GM12878 (cell line): ENCODE measurements around the gene NDUFB7. TPM values are rescaled to one million over a fixed set of nuclear protein-coding genes. Genes with fewer than 3 reads are reported as not detected.

Source experiments
- ASH2L ChIP-seq: fragments of 300-600, 200-600 bp; sonication (generic); IDR thresholded peaks from 2 replicates; pipeline ENCODE4 v1.6.1; 2017; ENCODE audit warnings: low read depth, mild to moderate bottlenecking, borderline replicate concordance
- BCL11A ChIP-seq: IDR thresholded peaks from 2 replicates; pipeline ENCODE4 v1.6.1; 2011; ENCODE audit warnings: low read depth, low read length
- CBFB ChIP-seq: IDR thresholded peaks from 2 replicates; pipeline ENCODE4 v1.6.1; 2016; ENCODE audit warnings: antibody characterized with exemption, low read depth
- CBX3 ChIP-seq: fragments of 200-600 bp; sonication (generic); IDR thresholded peaks from 2 replicates; pipeline ENCODE4 v1.6.1; 2016; ENCODE audit warnings: low read depth, borderline replicate concordance
- CREB1 ChIP-seq: IDR thresholded peaks from 2 replicates; pipeline ENCODE4 v1.6.1; 2012; ENCODE audit warnings: low read depth, mild to moderate bottlenecking, inconsistent platforms
- ESRRA ChIP-seq: IDR thresholded peaks from 2 replicates; pipeline ENCODE4 v1.6.1; 2012; ENCODE audit warnings: mild to moderate bottlenecking, low read length, improper control_type of control experiment
- IKZF1 ChIP-seq: fragments of 450-650 bp; conservative IDR thresholded peaks from 2 replicates; pipeline ENCODE4 v1.6.1; 2017; ENCODE audit warnings: antibody characterized with exemption, mild to moderate bottlenecking
- KDM1A ChIP-seq: fragments of 200-600 bp; sonication (generic); IDR thresholded peaks from 2 replicates; pipeline ENCODE4 v1.6.1; 2016; ENCODE audit warnings: borderline replicate concordance
- KLF5 ChIP-seq: fragments of 450-650 bp; IDR thresholded peaks from 2 replicates; pipeline ENCODE4 v1.6.1; 2014; ENCODE audit warnings: mild to moderate bottlenecking; ENCODE audit not compliant: partially characterized antibody
- MYB ChIP-seq: fragments of 150-350 bp; IDR thresholded peaks from 2 replicates; pipeline ENCODE4 v1.6.1; 2014; ENCODE audit warnings: mild to moderate bottlenecking, low read depth, low read length, borderline replicate concordance
- MYC ChIP-seq: IDR thresholded peaks from 2 replicates; pipeline ENCODE4 v1.6.1; 2011; ENCODE audit warnings: mild to moderate bottlenecking, low read length, moderate library complexity, inconsistent platforms; ENCODE audit not compliant: insufficient read depth, insufficient replicate concordance, insufficient read length, severe bottlenecking
- NBN ChIP-seq: fragments of 450-650 bp; IDR thresholded peaks from 2 replicates; pipeline ENCODE4 v1.6.1; 2016
- NR2C2 ChIP-seq: IDR thresholded peaks from 2 replicates; pipeline ENCODE4 v1.6.1; 2011; ENCODE audit warnings: borderline replicate concordance, low read depth; ENCODE audit not compliant: control insufficient read depth, insufficient read length
- POLR2AphosphoS5 ChIP-seq: IDR thresholded peaks from 2 replicates; pipeline ENCODE4 v1.6.1; 2011; ENCODE audit warnings: mild to moderate bottlenecking, low read length, inconsistent platforms
- RAD51 ChIP-seq: fragments of 450-650 bp; IDR thresholded peaks from 2 replicates; pipeline ENCODE4 v1.6.1; 2016; ENCODE audit warnings: moderate library complexity, mild to moderate bottlenecking, inconsistent platforms
- RCOR1 ChIP-seq: conservative IDR thresholded peaks from 2 replicates; pipeline ENCODE4 v1.6.1; 2012; ENCODE audit warnings: low read depth, low read length, improper control_type of control experiment
- SIX5 ChIP-seq: IDR thresholded peaks from 2 replicates; pipeline ENCODE4 v1.6.1; 2011; ENCODE audit warnings: mild to moderate bottlenecking, low read depth, low read length, moderate library complexity; ENCODE audit not compliant: severe bottlenecking
- SP1 ChIP-seq: IDR thresholded peaks from one replicate; pipeline ENCODE4 v1.6.1; 2011; ENCODE audit warnings: low read depth, low read length
- STAT1 ChIP-seq: fragments of 450-650 bp; conservative IDR thresholded peaks from 2 replicates; pipeline ENCODE4 v1.6.1; 2014; ENCODE audit warnings: antibody characterized with exemption, mild to moderate bottlenecking
- SUPT20H ChIP-seq: IDR thresholded peaks from 2 replicates; pipeline ENCODE4 v1.6.1; 2011; ENCODE audit warnings: low read depth, mild to moderate bottlenecking, low read length, moderate library complexity, borderline replicate concordance; ENCODE audit not compliant: control insufficient read depth
- TAF1 ChIP-seq: IDR thresholded peaks from 2 replicates; pipeline ENCODE4 v1.6.1; 2011; ENCODE audit warnings: mild to moderate bottlenecking, low read depth, low read length, borderline replicate concordance
- TCF7 ChIP-seq: IDR thresholded peaks from 2 replicates; pipeline ENCODE4 v1.6.1; 2014; ENCODE audit warnings: antibody characterized with exemption, borderline replicate concordance
- ZNF217 ChIP-seq: fragments of 450-650 bp; IDR thresholded peaks from 2 replicates; pipeline ENCODE4 v1.6.1; 2017; ENCODE audit warnings: antibody characterized with exemption, mild to moderate bottlenecking
- polyA plus RNA-seq, 11 experiments: library from polyadenylated mRNA; depleted of rRNA in 4 of 11; unstranded in 6 of 11; stranded (reverse) in 5 of 11; fragments of >200 nt; fragmentation: Nextera tagmentation in 4 of 11; fragmentation: Illumina TruSeq in 1 of 11; extraction: Ambion mirVana in 4 of 11; extraction: Trizol in 1 of 11; gene quantifications; 1 replicate in 1 of 11; 2 replicates in 10 of 11; pipeline versions ENCODE4 v1.2.1 to v1.2.3, GENCODE V29; 2011 to 2016; ENCODE audit warnings: inconsistent platforms in 2 of 11, missing spikeins in 2 of 11, low read depth in 1 of 11
- total RNA-seq, 4 experiments: library from RNA; depleted of rRNA in 3 of 4; stranded (reverse); fragments of >200 nt in 3 of 4; fragmentation: Illumina TruSeq in 1 of 4; extraction: Trizol in 1 of 4; gene quantifications; 2 replicates each; pipeline versions ENCODE4 v1.2.1 to v1.2.3, GENCODE V29; 2013 to 2021
- TF ChIP-seq, protein P1 (sequence below): IDR thresholded peaks from 2 replicates; pipeline ENCODE4 v1.6.1; 2011; ENCODE audit warnings: low read depth, low read length, improper control_type of control experiment, borderline replicate concordance
- TF ChIP-seq, protein P2 (sequence below): IDR thresholded peaks from 2 replicates; pipeline ENCODE4 v1.6.1; 2012; ENCODE audit warnings: low read depth, low read length, improper control_type of control experiment
- TF ChIP-seq, protein P3 (sequence below): fragments of 450-650 bp; IDR thresholded peaks from 2 replicates; pipeline ENCODE4 v1.6.1; 2016; ENCODE audit warnings: mild to moderate bottlenecking
- TF ChIP-seq, protein P4 (sequence below): fragments of 450-650 bp; formaldehyde crosslinking; IDR thresholded peaks from 2 replicates; pipeline ENCODE4 v1.4.0; 2022; ENCODE audit warnings: mild to moderate bottlenecking, moderate library complexity

Gene NDUFB7
- total and polyA plus RNA-seq, 10 of the 15 experiments (the other 5 are each of a cell fraction or from before 2014, with no cell fraction given) = 14.6 to 480 (median 182) TPM

DNA sequence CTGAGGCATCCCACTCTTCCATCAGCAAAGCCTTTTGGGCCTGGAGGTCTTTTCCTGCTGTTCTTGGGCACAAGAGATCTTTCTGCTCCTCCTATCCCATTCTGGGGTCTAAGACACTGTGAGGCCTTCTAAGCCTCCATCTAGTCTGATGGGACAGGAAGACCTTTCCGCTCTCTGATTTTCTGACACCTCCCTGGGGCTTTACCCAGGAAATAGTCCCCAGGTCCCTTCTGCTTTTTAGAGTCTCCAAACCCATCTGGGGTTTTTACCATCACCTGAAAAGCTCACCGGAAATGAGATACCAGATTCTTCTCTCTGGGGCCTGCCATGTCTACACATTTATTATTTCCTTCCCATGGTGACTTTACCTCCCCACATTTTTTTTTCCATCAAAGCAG lies 32.1 kb upstream of the NDUFB7 start (continued):
- no peak for TF ChIP-seq MYB
- 0 out of 2 replicates have a peak, but pooled peaks have one; percentile 0 for TF ChIP-seq TAF1
- TF ChIP-seq SP1 = peak; percentile 32
- no peak for TF ChIP-seq KDM1A
- TF ChIP-seq RCOR1 = no peak; the same call in 1 of the 2 replicates
- TF ChIP-seq, protein P1, sequence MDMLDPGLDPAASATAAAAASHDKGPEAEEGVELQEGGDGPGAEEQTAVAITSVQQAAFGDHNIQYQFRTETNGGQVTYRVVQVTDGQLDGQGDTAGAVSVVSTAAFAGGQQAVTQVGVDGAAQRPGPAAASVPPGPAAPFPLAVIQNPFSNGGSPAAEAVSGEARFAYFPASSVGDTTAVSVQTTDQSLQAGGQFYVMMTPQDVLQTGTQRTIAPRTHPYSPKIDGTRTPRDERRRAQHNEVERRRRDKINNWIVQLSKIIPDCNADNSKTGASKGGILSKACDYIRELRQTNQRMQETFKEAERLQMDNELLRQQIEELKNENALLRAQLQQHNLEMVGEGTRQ = no peak
- no peak for TF ChIP-seq TCF7
- no peak for TF ChIP-seq CBX3
- no peak for TF ChIP-seq ZNF217
- TF ChIP-seq NR2C2 = no peak
- TF ChIP-seq CREB1 = peak; percentile 18; the same call in 1 of the 2 replicates
- TF ChIP-seq IKZF1 = peak; percentile 71
- TF ChIP-seq NBN = peak; percentile 60; the same call in 1 of the 2 replicates
- no peak for TF ChIP-seq SUPT20H
- peak; percentile 65; the same call in 1 of the 2 replicates for TF ChIP-seq CBFB
- no peak for TF ChIP-seq ESRRA
- TF ChIP-seq, protein P2, sequence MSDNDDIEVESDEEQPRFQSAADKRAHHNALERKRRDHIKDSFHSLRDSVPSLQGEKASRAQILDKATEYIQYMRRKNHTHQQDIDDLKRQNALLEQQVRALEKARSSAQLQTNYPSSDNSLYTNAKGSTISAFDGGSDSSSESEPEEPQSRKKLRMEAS = no peak
- TF ChIP-seq BCL11A = 0 out of 2 replicates have a peak, but pooled peaks have one; percentile 47
- no peak for TF ChIP-seq KLF5
- TF ChIP-seq, protein P3, sequence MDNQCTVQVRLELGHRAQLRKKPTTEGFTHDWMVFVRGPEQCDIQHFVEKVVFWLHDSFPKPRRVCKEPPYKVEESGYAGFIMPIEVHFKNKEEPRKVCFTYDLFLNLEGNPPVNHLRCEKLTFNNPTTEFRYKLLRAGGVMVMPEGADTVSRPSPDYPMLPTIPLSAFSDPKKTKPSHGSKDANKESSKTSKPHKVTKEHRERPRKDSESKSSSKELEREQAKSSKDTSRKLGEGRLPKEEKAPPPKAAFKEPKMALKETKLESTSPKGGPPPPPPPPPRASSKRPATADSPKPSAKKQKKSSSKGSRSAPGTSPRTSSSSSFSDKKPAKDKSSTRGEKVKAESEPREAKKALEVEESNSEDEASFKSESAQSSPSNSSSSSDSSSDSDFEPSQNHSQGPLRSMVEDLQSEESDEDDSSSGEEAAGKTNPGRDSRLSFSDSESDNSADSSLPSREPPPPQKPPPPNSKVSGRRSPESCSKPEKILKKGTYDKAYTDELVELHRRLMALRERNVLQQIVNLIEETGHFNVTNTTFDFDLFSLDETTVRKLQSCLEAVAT = no peak; the same call in 1 of the 2 replicates
- TF ChIP-seq, protein P4, sequence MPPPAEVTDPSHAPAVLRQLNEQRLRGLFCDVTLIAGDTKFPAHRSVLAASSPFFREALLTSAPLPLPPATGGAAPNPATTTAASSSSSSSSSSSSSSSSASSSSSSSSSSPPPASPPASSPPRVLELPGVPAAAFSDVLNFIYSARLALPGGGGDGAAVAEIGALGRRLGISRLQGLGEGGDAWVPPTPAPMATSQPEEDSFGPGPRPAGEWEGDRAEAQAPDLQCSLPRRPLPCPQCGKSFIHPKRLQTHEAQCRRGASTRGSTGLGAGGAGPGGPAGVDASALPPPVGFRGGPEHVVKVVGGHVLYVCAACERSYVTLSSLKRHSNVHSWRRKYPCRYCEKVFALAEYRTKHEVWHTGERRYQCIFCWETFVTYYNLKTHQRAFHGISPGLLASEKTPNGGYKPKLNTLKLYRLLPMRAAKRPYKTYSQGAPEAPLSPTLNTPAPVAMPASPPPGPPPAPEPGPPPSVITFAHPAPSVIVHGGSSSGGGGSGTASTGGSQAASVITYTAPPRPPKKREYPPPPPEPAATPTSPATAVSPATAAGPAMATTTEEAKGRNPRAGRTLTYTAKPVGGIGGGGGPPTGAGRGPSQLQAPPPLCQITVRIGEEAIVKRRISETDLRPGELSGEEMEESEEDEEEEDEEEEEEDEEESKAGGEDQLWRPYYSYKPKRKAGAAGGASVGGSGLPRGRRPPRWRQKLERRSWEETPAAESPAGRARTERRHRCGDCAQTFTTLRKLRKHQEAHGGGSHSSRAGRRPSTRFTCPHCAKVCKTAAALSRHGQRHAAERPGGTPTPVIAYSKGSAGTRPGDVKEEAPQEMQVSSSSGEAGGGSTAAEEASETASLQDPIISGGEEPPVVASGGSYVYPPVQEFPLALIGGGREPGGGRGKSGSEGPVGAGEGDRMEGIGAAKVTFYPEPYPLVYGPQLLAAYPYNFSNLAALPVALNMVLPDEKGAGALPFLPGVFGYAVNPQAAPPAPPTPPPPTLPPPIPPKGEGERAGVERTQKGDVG (CRISPR knock-in tag) = no peak
- no peak for TF ChIP-seq STAT1
- no peak for TF ChIP-seq MYC
- TF ChIP-seq POLR2AphosphoS5 = 0 out of 2 replicates have a peak, but pooled peaks have one; percentile 47
- no peak for TF ChIP-seq ASH2L
- TF ChIP-seq SIX5 = no peak
- no peak for TF ChIP-seq RAD51
